NT2/D1 (cell line): ENCODE results near the gene SMR3B.

Experiments
- SUZ12 ChIP-seq: IDR thresholded peaks from 2 replicates; pipeline ENCODE4 v1.6.1; 2011; ENCODE audit not compliant: insufficient read length, insufficient read depth; ENCODE audit errors: extremely low read depth
- YY1 ChIP-seq: IDR thresholded peaks from 2 replicates; pipeline ENCODE4 v1.6.1; 2011; ENCODE audit not compliant: insufficient read length, insufficient read depth
- ZNF274 ChIP-seq: IDR thresholded peaks from 2 replicates; pipeline ENCODE4 v1.6.1; 2011; ENCODE audit warnings: mild to moderate bottlenecking, low read depth, low read length

GRCh38 chr4:70365479-70365878 is 17.5 kb upstream of the SMR3B start:
- TF ChIP-seq YY1 (no peak), ZNF274 (no peak), SUZ12 (no peak)
